GM10266 (cell line): ENCODE data around the gene ANK3.

Experiments used
- DNase-seq: peaks from one replicate; pipeline ENCODE4 v3.0.0; 2012; ENCODE audit errors: extremely low spot score
- TF ChIP-seq, protein P1 (sequence below): IDR thresholded peaks from 2 replicates; pipeline ENCODE4 v1.5.1; 2012; ENCODE audit warnings: mild to moderate bottlenecking, low read depth; ENCODE audit not compliant: control insufficient read depth, insufficient read depth; ENCODE audit errors: missing control alignments

The ANK3 gene

DNA sequence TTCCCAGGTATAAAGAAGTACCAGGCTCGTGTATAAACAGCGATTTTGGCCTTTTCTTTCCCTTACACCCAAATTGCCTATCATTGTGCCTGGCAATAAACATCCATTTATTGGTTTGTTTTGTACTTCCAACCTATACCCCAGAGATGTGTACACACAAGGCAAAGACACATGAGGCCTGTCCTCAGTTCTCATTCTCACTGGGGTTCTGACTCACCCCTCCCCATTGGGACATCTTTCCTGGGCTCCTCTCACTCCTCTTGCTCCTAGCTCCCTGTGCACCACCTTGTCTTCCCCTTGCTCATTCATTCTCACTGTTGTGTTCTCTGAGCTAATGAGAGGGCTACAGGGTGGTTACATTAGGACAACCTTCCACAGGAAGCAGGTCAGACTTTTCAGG lies 240.7 kb downstream of the ANK3 start:
- no peak for DNase-seq
- TF ChIP-seq, protein P1, sequence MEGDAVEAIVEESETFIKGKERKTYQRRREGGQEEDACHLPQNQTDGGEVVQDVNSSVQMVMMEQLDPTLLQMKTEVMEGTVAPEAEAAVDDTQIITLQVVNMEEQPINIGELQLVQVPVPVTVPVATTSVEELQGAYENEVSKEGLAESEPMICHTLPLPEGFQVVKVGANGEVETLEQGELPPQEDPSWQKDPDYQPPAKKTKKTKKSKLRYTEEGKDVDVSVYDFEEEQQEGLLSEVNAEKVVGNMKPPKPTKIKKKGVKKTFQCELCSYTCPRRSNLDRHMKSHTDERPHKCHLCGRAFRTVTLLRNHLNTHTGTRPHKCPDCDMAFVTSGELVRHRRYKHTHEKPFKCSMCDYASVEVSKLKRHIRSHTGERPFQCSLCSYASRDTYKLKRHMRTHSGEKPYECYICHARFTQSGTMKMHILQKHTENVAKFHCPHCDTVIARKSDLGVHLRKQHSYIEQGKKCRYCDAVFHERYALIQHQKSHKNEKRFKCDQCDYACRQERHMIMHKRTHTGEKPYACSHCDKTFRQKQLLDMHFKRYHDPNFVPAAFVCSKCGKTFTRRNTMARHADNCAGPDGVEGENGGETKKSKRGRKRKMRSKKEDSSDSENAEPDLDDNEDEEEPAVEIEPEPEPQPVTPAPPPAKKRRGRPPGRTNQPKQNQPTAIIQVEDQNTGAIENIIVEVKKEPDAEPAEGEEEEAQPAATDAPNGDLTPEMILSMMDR = no peak

DNA sequence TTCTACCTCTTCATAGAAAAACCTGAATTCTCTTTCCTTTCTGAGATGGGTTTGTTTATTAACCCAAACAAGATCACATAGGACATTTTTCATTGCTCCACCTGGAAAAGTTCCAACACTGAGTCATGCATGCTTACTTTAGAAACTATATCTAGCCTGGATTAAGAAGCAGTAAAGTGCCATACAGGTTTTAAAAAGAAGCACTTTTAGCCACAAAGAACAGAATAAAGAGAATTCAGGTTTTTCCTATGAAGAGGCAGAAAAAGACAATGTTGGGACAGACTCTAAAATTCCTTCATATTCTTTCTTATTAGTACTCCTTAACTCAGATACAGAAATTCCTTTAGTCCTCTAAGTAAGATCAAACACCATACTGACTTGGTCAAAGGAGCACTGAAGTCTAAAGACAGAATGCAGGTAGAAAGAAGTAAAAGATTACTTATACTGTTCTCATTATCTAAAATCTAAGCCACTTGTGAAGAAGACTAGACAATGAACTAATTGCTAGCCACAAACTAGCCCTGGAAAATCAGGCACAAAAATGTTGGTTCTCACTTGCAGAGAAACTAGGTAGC lies 241.3 kb downstream of the ANK3 start:
- no peak for DNase-seq

DNA sequence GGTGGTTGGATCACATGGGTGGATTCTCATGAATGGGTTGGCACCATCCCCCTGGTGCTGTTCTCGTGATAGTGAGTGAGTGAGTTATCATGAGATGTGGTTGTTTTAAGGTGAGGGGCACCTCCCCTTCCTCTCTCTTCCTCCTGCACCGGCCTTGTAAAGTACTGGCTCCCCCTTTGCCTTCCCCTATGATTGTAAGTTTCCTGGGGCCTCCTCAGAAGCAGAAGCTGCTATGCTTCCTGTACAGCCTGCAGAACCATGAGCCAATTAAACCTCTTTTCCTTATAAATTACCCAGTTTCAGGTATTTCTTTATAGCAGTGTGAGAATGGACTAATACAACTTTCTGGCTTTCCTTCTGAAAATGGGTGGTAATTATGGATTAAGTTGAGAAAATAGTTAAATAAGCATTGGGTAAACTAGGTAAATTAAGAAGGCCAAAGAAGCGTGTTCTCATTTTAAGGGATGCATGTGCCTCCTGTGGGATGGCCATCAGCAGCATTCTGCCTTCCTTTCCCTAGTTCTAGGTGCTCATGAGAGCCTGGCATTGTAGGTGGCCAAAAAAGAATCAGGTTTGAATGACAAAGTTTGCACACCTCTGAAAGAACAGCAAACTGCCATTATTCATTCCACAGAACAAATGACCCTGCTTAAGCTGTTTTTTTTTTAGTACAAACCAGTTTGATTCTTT lies 242.0 kb downstream of the ANK3 start:
- TF ChIP-seq, protein P1 = no peak
- DNase-seq = no peak

More for the DNA sequence above, 241.3 kb downstream of the ANK3 start:
- TF ChIP-seq, protein P1 = no peak

DNA sequence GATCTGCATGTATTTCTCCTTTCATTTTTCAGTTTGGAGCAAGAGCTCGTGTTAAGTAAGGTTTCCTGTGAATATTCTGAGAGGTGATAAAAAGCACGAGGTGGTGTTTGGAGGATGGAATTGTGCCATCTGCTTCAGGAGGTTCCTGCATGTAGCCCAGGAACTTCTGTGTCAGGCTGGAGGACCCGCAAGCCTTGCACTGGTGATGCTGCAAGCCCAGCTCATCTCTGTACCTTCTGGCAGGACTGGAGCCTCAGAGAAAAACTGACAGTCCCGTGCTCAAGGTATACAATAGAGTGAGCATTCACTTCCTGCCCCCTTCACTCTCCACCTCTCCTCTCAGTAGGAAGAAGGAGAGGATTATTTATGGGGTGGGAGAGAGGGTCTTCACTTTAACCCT lies 242.7 kb downstream of the ANK3 start:
- no peak for DNase-seq
- TF ChIP-seq, protein P1 = no peak

DNA sequence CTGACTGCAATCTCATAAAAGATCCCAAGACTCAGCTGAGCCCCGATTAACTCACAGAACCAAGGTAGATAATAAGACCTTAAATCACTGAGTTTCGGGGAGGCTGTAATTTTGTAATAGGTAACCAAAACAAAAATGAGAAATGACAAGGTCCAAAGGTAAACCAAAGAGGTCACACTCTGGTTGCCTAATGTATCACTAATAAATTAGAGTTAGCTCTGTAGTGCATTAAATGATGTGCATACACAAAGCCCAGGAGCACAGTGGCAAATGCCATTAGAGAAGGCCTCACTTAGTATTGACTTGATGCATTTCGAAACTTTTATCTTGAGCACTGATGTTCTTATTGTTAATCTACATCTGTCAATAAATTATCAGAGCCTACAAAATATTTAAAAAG lies 245.6 kb downstream of the ANK3 start:
- no peak for DNase-seq
- TF ChIP-seq, protein P1 = no peak

DNA sequence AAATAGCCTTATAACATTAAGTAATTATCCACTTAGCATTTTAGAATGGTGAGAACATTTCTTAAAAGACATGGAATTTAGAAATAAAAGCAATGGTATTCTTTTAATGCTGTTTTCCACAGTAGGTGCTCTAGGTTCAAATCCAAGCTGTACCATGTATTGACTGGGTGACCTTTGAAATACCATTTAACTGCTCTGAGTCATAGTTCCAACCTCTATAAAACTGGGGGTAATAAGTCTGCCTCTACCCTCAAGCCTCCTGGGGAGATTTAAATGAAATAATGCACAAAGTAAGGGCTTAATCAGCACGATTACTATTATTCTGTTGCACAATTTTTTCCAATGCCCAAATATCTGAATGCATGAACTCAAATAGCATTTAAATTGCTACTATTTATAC lies 246.9 kb downstream of the ANK3 start:
- DNase-seq = no peak
- TF ChIP-seq, protein P1 = no peak

DNA sequence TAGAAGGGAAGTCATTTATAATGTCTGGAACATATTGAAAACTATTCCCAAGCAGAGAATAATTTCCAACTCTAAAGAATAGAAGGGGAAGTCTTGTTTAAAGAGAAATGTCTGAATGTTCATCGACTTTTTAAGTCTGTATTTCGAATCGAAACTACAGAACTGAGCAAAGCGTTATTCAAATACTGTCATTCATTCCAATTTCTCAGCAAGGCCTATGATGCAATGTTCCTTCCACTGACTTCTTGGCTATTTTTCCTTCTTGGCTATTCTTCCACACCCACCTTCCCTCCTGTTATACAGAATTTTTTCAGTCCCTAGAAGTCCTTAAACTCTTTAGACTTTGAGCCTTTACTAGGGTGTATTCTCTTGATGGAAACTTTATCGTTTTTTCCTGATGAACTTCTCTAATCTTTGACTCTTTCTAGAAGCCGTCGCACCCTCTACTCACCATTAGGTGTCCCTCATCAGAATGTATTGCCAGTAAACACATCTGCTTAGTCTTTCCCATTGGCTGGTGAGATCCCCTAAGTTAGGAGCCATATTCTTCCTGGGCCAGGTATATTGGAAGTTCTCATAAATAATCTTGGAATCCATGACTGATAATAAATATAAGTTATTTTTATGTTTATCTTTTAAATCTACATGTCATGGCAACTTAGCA lies 247.6 kb downstream of the ANK3 start:
- no peak for DNase-seq
- TF ChIP-seq, protein P1 = no peak
